Measurements from ENCODE around the gene TBC1D8.

DNA sequence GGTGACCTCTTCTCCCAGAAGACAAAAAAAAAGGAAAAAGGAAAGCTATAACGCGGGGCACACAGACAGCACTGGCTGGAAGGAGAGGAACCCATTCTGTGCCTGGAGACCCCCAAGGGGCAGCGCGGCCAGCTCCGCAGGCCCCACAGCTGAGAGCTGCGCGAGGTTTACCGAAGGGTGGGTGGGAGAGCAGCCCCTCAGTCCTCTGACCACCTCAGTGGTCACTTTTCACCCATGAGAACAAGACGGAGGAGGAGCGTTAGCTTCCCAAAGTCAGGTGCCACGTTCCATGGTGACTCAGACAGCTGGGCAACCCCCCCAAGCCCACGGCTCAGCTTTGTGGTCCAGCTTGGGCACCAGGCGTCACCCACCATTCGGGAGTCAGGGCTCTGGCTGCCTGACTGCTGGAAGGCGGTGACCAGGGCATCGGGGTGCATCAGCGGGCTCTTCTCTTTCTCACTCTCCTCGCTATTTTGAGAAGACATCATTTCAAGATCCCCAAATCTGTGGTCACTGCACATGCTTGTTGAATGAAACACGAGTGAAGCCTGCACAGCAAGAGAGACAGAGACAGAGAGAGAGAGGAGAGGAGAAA lies 113.9 kb downstream of the TBC1D8 start:
- TF ChIP-seq JUND (IDR thresholded peaks at IDR 0.05) (no peak), GABPA (IDR thresholded peaks at IDR 0.05 in 1 of 2, conservative IDR thresholded peaks at IDR 0.05 in 1 of 2) (no peak), YY1 (IDR thresholded peaks at IDR 0.05) (no peak), CTCF (IDR thresholded peaks at IDR 0.05; ENCODE audit: low read depth, low read length, missing input control) (no peak)
